Ishikawa (cell line): ENCODE results near the gene GRHL3.

Experiments used
- CEBPB ChIP-seq: IDR thresholded peaks from 2 replicates; pipeline ENCODE4 v1.6.1; 2012
- CREB1 ChIP-seq: IDR thresholded peaks from 2 replicates; pipeline ENCODE4 v1.6.1; 2012; ENCODE audit warnings: low read depth
- EGR1 ChIP-seq: IDR thresholded peaks from 2 replicates; pipeline ENCODE4 v1.6.1; 2012
- EP300 ChIP-seq: IDR thresholded peaks from 2 replicates; pipeline ENCODE4 v1.6.1; 2012; ENCODE audit warnings: borderline replicate concordance
- FOXM1 ChIP-seq: IDR thresholded peaks from 2 replicates; pipeline ENCODE4 v1.6.1; 2012; ENCODE audit warnings: low read depth, borderline replicate concordance
- NFIC ChIP-seq: IDR thresholded peaks from 2 replicates; pipeline ENCODE4 v1.6.1; 2012
- RAD21 ChIP-seq: IDR thresholded peaks from 2 replicates; pipeline ENCODE4 v1.6.1; 2012; ENCODE audit warnings: low read depth
- TAF1 ChIP-seq: IDR thresholded peaks from 2 replicates; pipeline ENCODE4 v1.6.1; 2012; ENCODE audit warnings: low read depth, mild to moderate bottlenecking
- TCF12 ChIP-seq: IDR thresholded peaks from 2 replicates; pipeline ENCODE4 v1.6.1; 2012; ENCODE audit warnings: low read depth
- TEAD4 ChIP-seq: IDR thresholded peaks from 2 replicates; pipeline ENCODE4 v1.6.1; 2012
- YY1 ChIP-seq: IDR thresholded peaks from 2 replicates; pipeline ENCODE4 v1.6.1; 2012; ENCODE audit warnings: low read depth
- ZBTB7A ChIP-seq: IDR thresholded peaks from 2 replicates; pipeline ENCODE4 v1.6.1; 2012; ENCODE audit warnings: low read depth
- TF ChIP-seq, protein P1 (sequence below): IDR thresholded peaks from 2 replicates; pipeline ENCODE4 v1.6.1; 2012; ENCODE audit warnings: low read depth, mild to moderate bottlenecking
- TF ChIP-seq, protein P2 (sequence below): IDR thresholded peaks from 2 replicates; pipeline ENCODE4 v1.6.1; 2012
- TF ChIP-seq, protein P3 (sequence below): IDR thresholded peaks from 2 replicates; pipeline ENCODE4 v1.6.1; 2012

GRHL3 gene

DNA sequence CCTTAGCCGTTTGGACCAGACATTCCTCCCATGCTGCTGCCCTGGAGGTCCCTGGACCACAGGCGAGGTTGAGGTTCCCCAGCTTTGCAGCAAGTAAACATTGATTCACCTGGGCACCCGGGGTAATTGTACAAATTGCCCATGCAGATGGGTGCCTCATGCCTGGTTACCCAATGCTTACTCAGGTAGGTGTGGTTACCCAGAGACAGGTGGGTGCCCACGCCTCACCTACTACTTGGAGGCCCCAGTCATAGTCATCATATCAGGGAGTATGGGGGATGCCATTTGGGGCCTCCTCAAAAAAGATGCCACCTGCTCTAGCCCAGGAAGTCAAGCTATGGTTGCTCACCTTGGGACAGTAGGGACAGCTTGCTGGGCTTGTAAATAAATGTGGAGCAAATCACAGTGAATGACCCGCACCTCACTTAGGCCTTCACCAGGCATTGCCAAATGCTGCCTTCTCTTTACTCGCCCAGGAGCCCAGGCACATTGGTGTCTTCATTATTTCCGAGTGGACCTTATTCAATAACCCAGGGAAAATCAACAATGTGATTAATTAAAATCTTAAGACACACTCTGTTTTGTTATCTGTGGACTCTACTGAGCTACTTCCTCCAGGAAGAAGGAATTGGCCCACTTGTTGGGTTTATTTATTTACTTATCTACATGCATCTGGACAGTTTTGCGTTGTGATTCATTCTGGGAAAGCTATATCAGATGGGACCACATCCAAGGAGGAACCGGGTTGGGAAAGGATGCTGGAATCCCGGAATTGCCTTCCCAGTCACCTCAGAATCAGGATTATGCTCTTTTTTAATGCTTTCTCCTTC, 35.6 kb upstream of the GRHL3 start:
- TF ChIP-seq EP300 (no peak), TAF1 (no peak), RAD21 (no peak), TCF12 (no peak), CREB1 (no peak), NFIC (no peak), TEAD4 (no peak), FOXM1 (no peak), CEBPB (no peak), EGR1 (no peak), YY1 (no peak), ZBTB7A (no peak)
- TF ChIP-seq, protein P1, sequence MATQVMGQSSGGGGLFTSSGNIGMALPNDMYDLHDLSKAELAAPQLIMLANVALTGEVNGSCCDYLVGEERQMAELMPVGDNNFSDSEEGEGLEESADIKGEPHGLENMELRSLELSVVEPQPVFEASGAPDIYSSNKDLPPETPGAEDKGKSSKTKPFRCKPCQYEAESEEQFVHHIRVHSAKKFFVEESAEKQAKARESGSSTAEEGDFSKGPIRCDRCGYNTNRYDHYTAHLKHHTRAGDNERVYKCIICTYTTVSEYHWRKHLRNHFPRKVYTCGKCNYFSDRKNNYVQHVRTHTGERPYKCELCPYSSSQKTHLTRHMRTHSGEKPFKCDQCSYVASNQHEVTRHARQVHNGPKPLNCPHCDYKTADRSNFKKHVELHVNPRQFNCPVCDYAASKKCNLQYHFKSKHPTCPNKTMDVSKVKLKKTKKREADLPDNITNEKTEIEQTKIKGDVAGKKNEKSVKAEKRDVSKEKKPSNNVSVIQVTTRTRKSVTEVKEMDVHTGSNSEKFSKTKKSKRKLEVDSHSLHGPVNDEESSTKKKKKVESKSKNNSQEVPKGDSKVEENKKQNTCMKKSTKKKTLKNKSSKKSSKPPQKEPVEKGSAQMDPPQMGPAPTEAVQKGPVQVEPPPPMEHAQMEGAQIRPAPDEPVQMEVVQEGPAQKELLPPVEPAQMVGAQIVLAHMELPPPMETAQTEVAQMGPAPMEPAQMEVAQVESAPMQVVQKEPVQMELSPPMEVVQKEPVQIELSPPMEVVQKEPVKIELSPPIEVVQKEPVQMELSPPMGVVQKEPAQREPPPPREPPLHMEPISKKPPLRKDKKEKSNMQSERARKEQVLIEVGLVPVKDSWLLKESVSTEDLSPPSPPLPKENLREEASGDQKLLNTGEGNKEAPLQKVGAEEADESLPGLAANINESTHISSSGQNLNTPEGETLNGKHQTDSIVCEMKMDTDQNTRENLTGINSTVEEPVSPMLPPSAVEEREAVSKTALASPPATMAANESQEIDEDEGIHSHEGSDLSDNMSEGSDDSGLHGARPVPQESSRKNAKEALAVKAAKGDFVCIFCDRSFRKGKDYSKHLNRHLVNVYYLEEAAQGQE: no peak
- TF ChIP-seq, protein P2, sequence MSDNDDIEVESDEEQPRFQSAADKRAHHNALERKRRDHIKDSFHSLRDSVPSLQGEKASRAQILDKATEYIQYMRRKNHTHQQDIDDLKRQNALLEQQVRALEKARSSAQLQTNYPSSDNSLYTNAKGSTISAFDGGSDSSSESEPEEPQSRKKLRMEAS: no peak
- TF ChIP-seq, protein P3, sequence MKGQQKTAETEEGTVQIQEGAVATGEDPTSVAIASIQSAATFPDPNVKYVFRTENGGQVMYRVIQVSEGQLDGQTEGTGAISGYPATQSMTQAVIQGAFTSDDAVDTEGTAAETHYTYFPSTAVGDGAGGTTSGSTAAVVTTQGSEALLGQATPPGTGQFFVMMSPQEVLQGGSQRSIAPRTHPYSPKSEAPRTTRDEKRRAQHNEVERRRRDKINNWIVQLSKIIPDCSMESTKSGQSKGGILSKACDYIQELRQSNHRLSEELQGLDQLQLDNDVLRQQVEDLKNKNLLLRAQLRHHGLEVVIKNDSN: no peak

DNA sequence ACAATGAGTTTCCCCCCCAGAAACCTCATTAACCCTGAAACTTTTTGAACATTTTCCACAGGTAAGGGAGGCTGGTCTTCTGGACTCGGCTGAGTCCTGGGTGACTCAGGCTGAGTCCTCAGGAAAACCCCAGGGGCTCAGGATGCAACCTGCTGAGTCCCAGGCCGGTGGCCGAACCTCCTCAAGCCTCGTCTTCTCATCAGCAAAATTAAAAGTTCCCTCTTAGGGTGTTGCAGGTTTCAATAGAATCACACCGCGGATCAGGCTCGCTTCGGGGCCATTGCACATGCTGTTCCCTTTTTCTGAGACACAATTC, 35.0 kb upstream of the GRHL3 start:
- no peak for TF ChIP-seq EP300
- no peak for TF ChIP-seq NFIC
- TF ChIP-seq EGR1: no peak
- no peak for TF ChIP-seq TAF1
- TF ChIP-seq CEBPB: no peak
- TF ChIP-seq TEAD4: no peak
- no peak for TF ChIP-seq FOXM1
- TF ChIP-seq, protein P2: no peak
- no peak for TF ChIP-seq RAD21
- TF ChIP-seq, protein P1: no peak
- TF ChIP-seq ZBTB7A: no peak
- no peak for TF ChIP-seq CREB1
- TF ChIP-seq, protein P3: no peak
- no peak for TF ChIP-seq YY1
- no peak for TF ChIP-seq TCF12

DNA sequence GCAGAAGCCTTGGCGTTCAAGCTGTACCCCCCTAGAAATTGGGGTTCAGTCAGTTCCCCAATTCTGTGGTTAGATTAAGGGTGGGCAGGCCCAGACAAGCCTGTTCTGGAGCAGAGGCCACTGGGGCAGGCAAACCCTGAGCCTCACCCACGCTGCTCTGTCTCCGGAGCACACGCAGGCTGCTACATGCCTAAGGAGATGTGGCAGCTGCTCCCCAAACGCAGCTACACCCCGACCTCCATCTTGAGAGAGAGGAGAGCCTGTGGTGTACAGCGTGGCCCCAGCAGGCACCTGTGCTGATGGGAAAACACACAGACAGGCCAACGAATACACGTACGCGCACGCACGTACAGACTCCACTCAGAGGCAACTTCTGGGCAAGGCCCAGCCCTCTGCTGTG, 33.9 kb upstream of the GRHL3 start:
- TF ChIP-seq TEAD4: no peak
- no peak for TF ChIP-seq RAD21
- no peak for TF ChIP-seq CEBPB
- no peak for TF ChIP-seq YY1
- TF ChIP-seq TCF12: no peak
- TF ChIP-seq NFIC: no peak
- TF ChIP-seq, protein P1: no peak
- no peak for TF ChIP-seq TAF1
- no peak for TF ChIP-seq CREB1
- TF ChIP-seq, protein P3: no peak
- TF ChIP-seq EP300: no peak
- TF ChIP-seq, protein P2: no peak
- no peak for TF ChIP-seq FOXM1
- TF ChIP-seq EGR1: no peak
- no peak for TF ChIP-seq ZBTB7A
